Progenitor cell of endocrine pancreas (in vitro differentiated cells): ENCODE measurements around the gene SMAP2. TPM values are rescaled to one million over a fixed set of nuclear protein-coding genes. Genes with fewer than 3 reads are reported as not detected.
A peak's percentile ranks its signal among the peaks of the same experiment; 100 is the strongest.

Experiments
- DNase-seq: peaks from one replicate; pipeline ENCODE4 v3.0.0; 2021; ENCODE audit warnings: low spot score; ENCODE audit not compliant: unreplicated experiment
- H3K27ac Mint-ChIP-seq: 2 replicates; pipeline ENCODE4 v1.8.0; 2021; ENCODE audit warnings: mild to moderate bottlenecking, moderate library complexity, mixed read lengths
- H3K27me3 Mint-ChIP-seq: 2 replicates; pipeline ENCODE4 v1.8.0; 2021; ENCODE audit warnings: mixed read lengths
- H3K36me3 Mint-ChIP-seq: 2 replicates; pipeline ENCODE4 v1.8.0; 2022; ENCODE audit warnings: mixed read lengths; ENCODE audit not compliant: insufficient read depth
- H3K4me1 Mint-ChIP-seq: 2 replicates; pipeline ENCODE4 v1.8.0; 2021; ENCODE audit warnings: low read depth, mixed read lengths
- H3K4me3 Mint-ChIP-seq: 2 replicates; pipeline ENCODE4 v1.8.0; 2021; ENCODE audit warnings: low read depth, mild to moderate bottlenecking, moderate library complexity, mixed read lengths
- H3K9me3 Mint-ChIP-seq: 2 replicates; pipeline ENCODE4 v1.8.0; 2021; ENCODE audit warnings: low read depth, mixed read lengths
- CTCF ChIP-seq: fragments of 200-600 bp; sonication (generic); IDR thresholded peaks from one replicate; pipeline ENCODE4 v1.5.0; 2021; ENCODE audit warnings: antibody characterized with exemption, mild to moderate bottlenecking; ENCODE audit not compliant: unreplicated experiment
- total RNA-seq: library from RNA; stranded (reverse); gene quantifications from 2 replicates; pipeline ENCODE4 v1.2.1, GENCODE V29; 2021

Gene SMAP2
- total RNA-seq, 1 donor from 2014 or later: 30.3 TPM

- no peak for TF ChIP-seq CTCF
- Mint-ChIP-seq H3K4me3 (no peak overlapping the region), H3K4me1 (peaks cover 16% of the 10 kb centered on the region), H3K36me3 (no peaks in the 10 kb centered on the region), H3K27me3 (no peaks in the 10 kb centered on the region), H3K27ac (no peak overlapping the region), H3K9me3 (no peaks in the 10 kb centered on the region)
- DNase-seq: no peak
These were observed 1.7 kb upstream of the SMAP2 start for GRCh38 chr1:40371707-40372258.

- Mint-ChIP-seq H3K9me3 (no peaks in the 10 kb centered on the region), H3K4me3 (peak overlapping the region; percentile 88), H3K36me3 (no peaks in the 10 kb centered on the region), H3K27me3 (no peaks in the 10 kb centered on the region), H3K27ac (peak overlapping the region; percentile 58), H3K4me1 (peaks cover 20% of the 10 kb centered on the region)
- DNase-seq: no peak
- TF ChIP-seq CTCF: no peak
These were observed 737 bp upstream of the SMAP2 start for GRCh38 chr1:40372658-40373322.

DNA sequence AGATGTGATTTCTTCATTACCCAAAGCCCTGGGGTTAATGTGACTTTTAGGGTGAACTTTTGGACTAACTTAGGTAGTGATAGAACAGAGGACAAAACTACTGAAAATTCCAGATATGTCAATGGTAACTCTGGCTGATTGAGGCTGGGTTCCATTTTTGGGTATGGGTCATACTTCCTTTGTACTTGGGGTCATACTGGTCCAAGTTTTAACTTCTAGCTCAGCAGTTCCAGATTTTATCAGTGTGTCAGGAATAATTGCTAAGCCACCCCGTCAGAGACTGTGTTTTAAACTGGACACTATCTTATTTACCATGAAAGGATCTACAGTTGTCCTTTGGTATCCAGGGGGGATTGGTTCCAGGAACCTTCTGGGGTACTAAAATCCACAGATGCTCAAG is 4.0 kb downstream of the SMAP2 start:
- Mint-ChIP-seq H3K4me1 (peaks cover 38% of the 10 kb centered on the region), H3K27me3 (no peaks in the 10 kb centered on the region), H3K36me3 (peaks cover 3% of the 10 kb centered on the region), H3K27ac (no peak overlapping the region), H3K4me3 (no peak overlapping the region), H3K9me3 (no peaks in the 10 kb centered on the region)
- TF ChIP-seq CTCF: no peak
- no peak for DNase-seq

DNA sequence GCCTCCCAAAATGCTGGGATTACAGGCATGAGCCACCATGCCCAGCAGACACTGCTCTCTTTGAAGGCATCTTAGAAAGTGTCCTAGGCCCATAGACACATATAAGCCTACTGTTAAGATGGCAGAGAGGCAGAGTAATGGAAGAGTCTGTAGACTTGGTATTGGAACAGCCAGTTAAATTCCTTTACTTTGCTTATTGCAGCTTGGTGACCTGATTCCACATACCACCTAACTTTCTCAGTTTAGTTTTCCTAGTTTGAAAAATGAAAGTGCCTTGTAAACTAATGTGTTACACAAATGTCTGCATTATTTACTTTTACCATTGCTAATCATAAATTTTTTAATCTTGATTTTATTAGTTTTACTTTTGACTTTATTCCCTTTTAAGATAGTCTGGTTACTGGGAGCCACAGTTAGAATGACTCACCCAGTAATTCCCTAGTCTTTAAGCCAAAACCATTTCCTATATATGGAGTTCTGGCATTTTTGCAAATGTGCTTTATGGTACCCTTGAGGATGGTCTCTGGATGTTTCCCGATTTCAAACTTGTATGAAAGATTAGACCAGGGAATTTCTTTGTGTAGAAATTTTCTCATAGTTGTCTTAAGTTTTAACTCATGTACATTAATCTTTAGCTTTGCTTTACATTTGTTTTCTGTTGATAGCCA is 6.4 kb downstream of the SMAP2 start:
- Mint-ChIP-seq H3K27ac (no peak overlapping the region), H3K4me3 (no peak overlapping the region), H3K9me3 (no peaks in the 10 kb centered on the region), H3K27me3 (no peaks in the 10 kb centered on the region), H3K36me3 (peaks cover 3% of the 10 kb centered on the region), H3K4me1 (peaks cover 53% of the 10 kb centered on the region)
- TF ChIP-seq CTCF: no peak
- DNase-seq: no peak

DNA sequence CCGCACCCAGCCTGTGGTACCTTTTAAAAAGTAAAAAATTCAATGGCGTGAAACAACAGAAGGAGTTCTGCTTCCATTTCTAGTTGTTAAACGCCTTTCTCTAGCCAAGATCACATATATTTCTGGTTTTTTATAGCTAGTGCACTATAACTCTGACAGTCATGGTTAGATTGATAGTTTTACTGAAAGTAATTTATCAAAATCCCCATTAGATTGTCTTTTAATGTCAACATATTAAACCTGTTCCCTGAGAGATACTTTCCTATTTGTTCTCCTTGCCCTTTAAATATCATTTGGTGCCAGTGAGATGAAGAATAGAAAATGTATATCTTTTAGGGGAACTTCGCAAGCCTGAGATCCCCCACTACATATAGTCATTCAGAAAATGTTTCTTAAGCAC is 7.3 kb downstream of the SMAP2 start:
- Mint-ChIP-seq H3K9me3 (no peaks in the 10 kb centered on the region), H3K4me1 (peaks cover 59% of the 10 kb centered on the region), H3K27me3 (no peaks in the 10 kb centered on the region), H3K36me3 (peaks cover 3% of the 10 kb centered on the region), H3K27ac (no peak overlapping the region), H3K4me3 (no peak overlapping the region)
- no peak for TF ChIP-seq CTCF
- DNase-seq: no peak
